ENCODE measurements around the gene TTC39B. TPM values are rescaled to one million over a fixed set of nuclear protein-coding genes. Genes with fewer than 3 reads are reported as not detected.

The TTC39B gene
- total RNA-seq, 2 donors from 2014 or later = 27.2 to 32.2 TPM

- Histone ChIP-seq H3K4me3 (no peak overlapping the region), H3K36me3 (no peaks in the 10 kb centered on the region), H3K9me3 (no peaks in the 10 kb centered on the region), H3K27ac (no peak overlapping the region), H3K27me3 (no peaks in the 10 kb centered on the region), H3K9ac (ENCODE audit: low read depth in 2 of 2, low read length in 2 of 2) (no peak overlapping the region), H3K4me1 (peaks cover 4% of the 10 kb centered on the region)
- DNase-seq = no peak
- TF ChIP-seq CTCF (IDR thresholded peaks at IDR 0.05) = no peak
- intact Hi-C loops (cut with DNase I) = loop anchor here (10.0 kb wide), 1 partner anchor 137 kb away; no protein-coding TSS in a partner anchor
These were observed 28.8 kb downstream of the TTC39B start for GRCh38 chr9:15278091-15278687.

GRCh38 chr9:15277400-15278090 is 29.5 kb downstream of the TTC39B start:
- peak; percentile 30 for TF ChIP-seq CTCF (IDR thresholded peaks at IDR 0.05)
- H3K27me3 ChIP-seq = no peaks in the 10 kb centered on the region
- no peak overlapping the region for H3K27ac ChIP-seq
- intact Hi-C loops (cut with DNase I) = loop anchor here (10.0 kb wide), 1 partner anchor 137 kb away; no protein-coding TSS in a partner anchor
- no peaks in the 10 kb centered on the region for H3K4me1 ChIP-seq
- H3K36me3 ChIP-seq = no peaks in the 10 kb centered on the region
- H3K9me3 ChIP-seq = no peaks in the 10 kb centered on the region
- H3K4me3 ChIP-seq = no peak overlapping the region
- no peak for DNase-seq
- H3K9ac ChIP-seq (ENCODE audit: low read depth in 2 of 2, low read length in 2 of 2) = no peak overlapping the region

- Histone ChIP-seq H3K27me3 (no peaks in the 10 kb centered on the region), H3K9ac (ENCODE audit: low read depth in 2 of 2, low read length in 2 of 2) (no peak overlapping the region), H3K9me3 (no peaks in the 10 kb centered on the region), H3K4me3 (no peak overlapping the region), H3K36me3 (no peaks in the 10 kb centered on the region), H3K27ac (peak overlapping the region; percentile 44), H3K4me1 (no peaks in the 10 kb centered on the region)
- no peak for TF ChIP-seq CTCF (IDR thresholded peaks at IDR 0.05)
- intact Hi-C loops (cut with DNase I) = loop anchor here (10.0 kb wide), 1 partner anchor 138 kb away; no protein-coding TSS in a partner anchor
- DNase-seq = peak; percentile 76
These were observed 30.6 kb downstream of the TTC39B start for GRCh38 chr9:15276328-15276938.

GRCh38 chr9:15274425-15274824 is 32.6 kb downstream of the TTC39B start:
- Histone ChIP-seq H3K36me3 (no peaks in the 10 kb centered on the region), H3K4me3 (no peak overlapping the region), H3K27me3 (no peaks in the 10 kb centered on the region), H3K9me3 (no peaks in the 10 kb centered on the region), H3K9ac (ENCODE audit: low read depth in 2 of 2, low read length in 2 of 2) (no peak overlapping the region), H3K27ac (no peak overlapping the region), H3K4me1 (no peaks in the 10 kb centered on the region)
- DNase-seq = no peak
- no peak for TF ChIP-seq CTCF (IDR thresholded peaks at IDR 0.05)
- intact Hi-C loops (cut with DNase I) = loop anchor here (10.0 kb wide), 1 partner anchor 140 kb away; no protein-coding TSS in a partner anchor

- no peak for TF ChIP-seq CTCF (IDR thresholded peaks at IDR 0.05)
- intact Hi-C loops (cut with DNase I) = loop anchor here (10.0 kb wide), 1 partner anchor 142 kb away; no protein-coding TSS in a partner anchor
- no peak for DNase-seq
- Histone ChIP-seq H3K4me3 (no peak overlapping the region), H3K27me3 (no peaks in the 10 kb centered on the region), H3K9ac (ENCODE audit: low read depth in 2 of 2, low read length in 2 of 2) (no peak overlapping the region), H3K36me3 (no peaks in the 10 kb centered on the region), H3K9me3 (no peaks in the 10 kb centered on the region), H3K4me1 (no peaks in the 10 kb centered on the region), H3K27ac (no peak overlapping the region)
These were observed 34.6 kb downstream of the TTC39B start for GRCh38 chr9:15272377-15272928.
